NCI-H128 (cell line): ENCODE data around the gene CITED2.
"Not testable (repeated sequence)": the region's sequence is repeated elsewhere in the genome, so short reads cannot be mapped to it uniquely, and the experiment has no call there.

ENCODE experiments used
- DNase-seq: peaks from one replicate; lab custom pipeline; 2025; ENCODE audit not compliant: unreplicated experiment; lab: John Stamatoyannopoulos, UW

Gene CITED2

GRCh38 chr6:139364982-139365379, 9.5 kb downstream of the CITED2 start:
- DNase-seq = no peak

GRCh38 chr6:139364302-139364981, 10.0 kb downstream of the CITED2 start:
- DNase-seq = peak; percentile 5

- not testable (repeated sequence) for DNase-seq
Measured at GRCh38 chr6:139363797-139364196, 10.7 kb downstream of the CITED2 start.

GRCh38 chr6:139363123-139363522, 11.3 kb downstream of the CITED2 start:
- DNase-seq = not testable (repeated sequence)

- no peak for DNase-seq
Measured at GRCh38 chr6:139361211-139361610, 13.2 kb downstream of the CITED2 start.

GRCh38 chr6:139356924-139357323, 17.5 kb downstream of the CITED2 start:
- no peak for DNase-seq

GRCh38 chr6:139355777-139356445, 18.5 kb downstream of the CITED2 start:
- DNase-seq = no peak

GRCh38 chr6:139355172-139355571, 19.3 kb downstream of the CITED2 start:
- no peak for DNase-seq

GRCh38 chr6:139354189-139354588, 20.3 kb downstream of the CITED2 start:
- no peak for DNase-seq

GRCh38 chr6:139349464-139350020, 24.9 kb downstream of the CITED2 start:
- no peak for DNase-seq

GRCh38 chr6:139346392-139346791, 28.1 kb downstream of the CITED2 start:
- no peak for DNase-seq

- no peak for DNase-seq
Measured at GRCh38 chr6:139344186-139344963, 30.1 kb downstream of the CITED2 start.

GRCh38 chr6:139343052-139343750, 31.2 kb downstream of the CITED2 start:
- DNase-seq = no peak

- DNase-seq = no peak
Measured at GRCh38 chr6:139341060-139341459, 33.4 kb downstream of the CITED2 start.

- DNase-seq = no peak
Measured at GRCh38 chr6:139338795-139339194, 35.7 kb downstream of the CITED2 start.

GRCh38 chr6:139337830-139338229, 36.6 kb downstream of the CITED2 start:
- no peak for DNase-seq

GRCh38 chr6:139337001-139337400, 37.4 kb downstream of the CITED2 start:
- DNase-seq = no peak

- no peak for DNase-seq
Measured at GRCh38 chr6:139336488-139336887, 38.0 kb downstream of the CITED2 start.

GRCh38 chr6:139335447-139336210, 38.8 kb downstream of the CITED2 start:
- DNase-seq = no peak

GRCh38 chr6:139334806-139335446, 39.5 kb downstream of the CITED2 start:
- no peak for DNase-seq
